HepG2 (cell line): Measurements from ENCODE around the gene TAF3. TPM values are rescaled to one million over a fixed set of nuclear protein-coding genes. Genes with fewer than 3 reads are reported as not detected.

Experiments used
- AHDC1 ChIP-seq: sonication (generic); formaldehyde crosslinking; IDR thresholded peaks from 2 replicates; pipeline ENCODE4 v1.5.1; 2020; ENCODE audit warnings: mild to moderate bottlenecking, missing genetic modification reagents, borderline replicate concordance
- BHLHE40 ChIP-seq: IDR thresholded peaks from 2 replicates; pipeline ENCODE4 v1.6.1; 2011; ENCODE audit warnings: low read length, improper control_type of control experiment
- EZH2 ChIP-seq: conservative IDR thresholded peaks from 2 replicates; pipeline ENCODE4 v1.6.1; 2012; ENCODE audit warnings: mild to moderate bottlenecking, low read depth, low read length, moderate library complexity
- IKZF5 ChIP-seq: IDR thresholded peaks from 2 replicates; pipeline ENCODE4 v1.6.1; 2018; ENCODE audit warnings: missing genetic modification reagents, mild to moderate bottlenecking, missing compliant biosample characterization
- PAWR ChIP-seq: sonication (generic); formaldehyde crosslinking; IDR thresholded peaks from 2 replicates; pipeline ENCODE4 v1.4.0; 2020; ENCODE audit warnings: missing genetic modification reagents, mild to moderate bottlenecking, borderline replicate concordance
- RFX5 ChIP-seq: IDR thresholded peaks from 2 replicates; pipeline ENCODE4 v1.6.1; 2011; ENCODE audit warnings: low read depth, low read length, improper control_type of control experiment
- SMYD3 ChIP-seq: sonication (generic); formaldehyde crosslinking; IDR thresholded peaks from 2 replicates; pipeline ENCODE4 v1.8.1; 2023; ENCODE audit warnings: mild to moderate bottlenecking, missing genetic modification reagents
- SOX6 ChIP-seq, 2 experiments: fragments of 450-650 bp in 1 of 2; sonication (generic) in 1 of 2; formaldehyde crosslinking in 1 of 2; IDR thresholded peaks; 2 replicates each; pipeline versions ENCODE4 v1.4.0 to v1.6.1; 2017 to 2020; ENCODE audit warnings: antibody characterized with exemption in 1 of 2, mild to moderate bottlenecking in 1 of 2, missing genetic modification reagents in 1 of 2
- SP140L ChIP-seq: sonication (generic); formaldehyde crosslinking; IDR thresholded peaks from 2 replicates; pipeline ENCODE4 v1.4.0; 2020; ENCODE audit warnings: missing genetic modification reagents, borderline replicate concordance
- ZNF275 ChIP-seq: sonication (generic); formaldehyde crosslinking; IDR thresholded peaks from 2 replicates; pipeline ENCODE4 v1.8.0; 2022; ENCODE audit warnings: missing genetic modification reagents, mild to moderate bottlenecking, inconsistent platforms, borderline replicate concordance
- ZNF557 ChIP-seq: sonication (generic); formaldehyde crosslinking; IDR thresholded peaks from 2 replicates; pipeline ENCODE4 v1.4.0; 2020; ENCODE audit warnings: missing genetic modification reagents
- polyA plus RNA-seq, 8 experiments: library from polyadenylated mRNA; depleted of rRNA in 3 of 8; stranded (reverse) in 7 of 8; unstranded in 1 of 8; fragments of >200 nt; fragmentation: Illumina TruSeq in 4 of 8; extraction: Trizol in 4 of 8; gene quantifications; 2 replicates each; pipeline versions ENCODE4 v1.2.1 to v1.2.3, GENCODE V29; 2011 to 2016; ENCODE audit warnings: low read depth in 4 of 8, missing spikeins in 1 of 8, mixed read lengths in 1 of 8; ENCODE audit not compliant: insufficient read depth in 1 of 8
- total RNA-seq, 5 experiments: library from RNA; depleted of rRNA; stranded (reverse); fragments of >200 nt; fragmentation: Illumina TruSeq; extraction: Trizol; gene quantifications; 2 replicates each; pipeline ENCODE4 v1.2.3, GENCODE V29; 2016; ENCODE audit warnings: low read depth in 1 of 5
- TF ChIP-seq, protein P1 (sequence below): sonication (generic); formaldehyde crosslinking; IDR thresholded peaks from 2 replicates; pipeline ENCODE4 v1.5.1; 2020; ENCODE audit warnings: mild to moderate bottlenecking, missing genetic modification reagents, borderline replicate concordance
- TF ChIP-seq, protein P2 (sequence below): sonication (generic); formaldehyde crosslinking; IDR thresholded peaks from 2 replicates; pipeline ENCODE4 v1.4.0; 2020; ENCODE audit warnings: missing genetic modification reagents
- TF ChIP-seq, protein P3 (sequence below): sonication (generic); formaldehyde crosslinking; IDR thresholded peaks from 2 replicates; pipeline ENCODE4 v1.5.0; 2020; ENCODE audit warnings: mild to moderate bottlenecking, missing genetic modification reagents

Gene TAF3
- total and polyA plus RNA-seq, 2 of the 13 experiments (the other 11 are each of a cell fraction or from before 2014, with no cell fraction given), result 1.7 to 2.9 TPM

- TF ChIP-seq, protein P1, sequence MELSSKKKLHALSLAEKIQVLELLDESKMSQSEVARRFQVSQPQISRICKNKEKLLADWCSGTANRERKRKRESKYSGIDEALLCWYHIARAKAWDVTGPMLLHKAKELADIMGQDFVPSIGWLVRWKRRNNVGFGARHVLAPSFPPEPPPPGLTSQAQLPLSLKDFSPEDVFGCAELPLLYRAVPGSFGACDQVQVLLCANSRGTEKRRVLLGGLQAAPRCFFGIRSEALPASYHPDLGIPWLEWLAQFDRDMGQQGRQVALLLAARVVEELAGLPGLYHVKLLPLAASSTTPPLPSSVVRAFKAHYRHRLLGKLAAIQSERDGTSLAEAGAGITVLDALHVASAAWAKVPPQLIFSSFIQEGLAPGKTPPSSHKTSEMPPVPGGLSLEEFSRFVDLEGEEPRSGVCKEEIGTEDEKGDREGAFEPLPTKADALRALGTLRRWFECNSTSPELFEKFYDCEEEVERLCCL (CRISPR knock-in tag), result no peak
- no peak for TF ChIP-seq RFX5
- no peak for TF ChIP-seq SMYD3
- TF ChIP-seq SOX6 (IDR thresholded peaks at IDR 0.05), result no peak
- no peak for TF ChIP-seq SOX6 (CRISPR knock-in tag; IDR thresholded peaks at IDR 0.05)
- TF ChIP-seq, protein P2, sequence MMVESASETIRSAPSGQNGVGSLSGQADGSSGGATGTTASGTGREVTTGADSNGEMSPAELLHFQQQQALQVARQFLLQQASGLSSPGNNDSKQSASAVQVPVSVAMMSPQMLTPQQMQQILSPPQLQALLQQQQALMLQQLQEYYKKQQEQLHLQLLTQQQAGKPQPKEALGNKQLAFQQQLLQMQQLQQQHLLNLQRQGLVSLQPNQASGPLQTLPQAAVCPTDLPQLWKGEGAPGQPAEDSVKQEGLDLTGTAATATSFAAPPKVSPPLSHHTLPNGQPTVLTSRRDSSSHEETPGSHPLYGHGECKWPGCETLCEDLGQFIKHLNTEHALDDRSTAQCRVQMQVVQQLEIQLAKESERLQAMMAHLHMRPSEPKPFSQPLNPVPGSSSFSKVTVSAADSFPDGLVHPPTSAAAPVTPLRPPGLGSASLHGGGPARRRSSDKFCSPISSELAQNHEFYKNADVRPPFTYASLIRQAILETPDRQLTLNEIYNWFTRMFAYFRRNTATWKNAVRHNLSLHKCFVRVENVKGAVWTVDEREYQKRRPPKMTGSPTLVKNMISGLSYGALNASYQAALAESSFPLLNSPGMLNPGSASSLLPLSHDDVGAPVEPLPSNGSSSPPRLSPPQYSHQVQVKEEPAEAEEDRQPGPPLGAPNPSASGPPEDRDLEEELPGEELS (CRISPR knock-in tag), result no peak
- TF ChIP-seq, protein P3, sequence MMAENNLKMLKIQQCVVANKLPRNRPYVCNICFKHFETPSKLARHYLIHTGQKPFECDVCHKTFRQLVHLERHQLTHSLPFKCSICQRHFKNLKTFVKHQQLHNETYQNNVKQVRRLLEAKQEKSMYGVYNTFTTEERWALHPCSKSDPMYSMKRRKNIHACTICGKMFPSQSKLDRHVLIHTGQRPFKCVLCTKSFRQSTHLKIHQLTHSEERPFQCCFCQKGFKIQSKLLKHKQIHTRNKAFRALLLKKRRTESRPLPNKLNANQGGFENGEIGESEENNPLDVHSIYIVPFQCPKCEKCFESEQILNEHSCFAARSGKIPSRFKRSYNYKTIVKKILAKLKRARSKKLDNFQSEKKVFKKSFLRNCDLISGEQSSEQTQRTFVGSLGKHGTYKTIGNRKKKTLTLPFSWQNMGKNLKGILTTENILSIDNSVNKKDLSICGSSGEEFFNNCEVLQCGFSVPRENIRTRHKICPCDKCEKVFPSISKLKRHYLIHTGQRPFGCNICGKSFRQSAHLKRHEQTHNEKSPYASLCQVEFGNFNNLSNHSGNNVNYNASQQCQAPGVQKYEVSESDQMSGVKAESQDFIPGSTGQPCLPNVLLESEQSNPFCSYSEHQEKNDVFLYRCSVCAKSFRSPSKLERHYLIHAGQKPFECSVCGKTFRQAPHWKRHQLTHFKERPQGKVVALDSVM, result no peak
- no peak for TF ChIP-seq SP140L (CRISPR knock-in tag)
- no peak for TF ChIP-seq ZNF275 (CRISPR knock-in tag)
- TF ChIP-seq ZNF557, result no peak
- TF ChIP-seq IKZF5 (CRISPR knock-in tag), result no peak
- no peak for TF ChIP-seq PAWR (CRISPR knock-in tag)
- TF ChIP-seq BHLHE40, result no peak
- peak; percentile 59 for TF ChIP-seq EZH2
- no peak for TF ChIP-seq AHDC1
Measured at GRCh38 chr10:8044908-8045725, 226.8 kb downstream of the TAF3 start (continued).
